ENCODE results near the gene RNASE4. TPM values are rescaled to one million over a fixed set of nuclear protein-coding genes. Genes with fewer than 3 reads are reported as not detected.

The RNASE4 gene
- total and polyA plus RNA-seq, 2 experiments from 2014 or later, result 0.29 to 2.0 TPM

DNA sequence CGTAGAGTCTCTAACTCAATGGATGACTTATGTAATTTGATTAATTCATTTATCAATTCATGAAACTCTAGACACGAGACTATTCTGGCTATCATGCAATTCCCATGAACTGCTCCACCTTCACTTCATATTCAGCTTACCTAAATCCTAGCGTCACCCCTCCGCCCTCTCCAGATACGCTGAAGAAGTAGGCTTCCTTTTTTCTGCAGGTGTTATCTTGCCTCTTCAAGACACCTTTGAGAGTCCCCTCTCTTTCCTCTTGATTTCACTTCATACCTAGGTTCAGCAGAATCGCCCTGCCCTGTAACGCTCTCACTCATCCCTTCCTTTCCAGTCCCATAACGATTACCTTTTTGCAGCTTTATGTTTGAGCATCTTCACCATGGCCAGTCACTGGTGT is 4.0 kb upstream of the RNASE4 start:
- Histone ChIP-seq H3F3A (replicated peaks; ENCODE audit: low read depth) (peaks cover 3% of the 10 kb centered on the region; the same call in 1 of the 2 replicates), H3K4me2 (peak overlapping the region; percentile 80), H3K27ac (ENCODE audit: low read depth) (no peak overlapping the region), H3K4me3 (peak overlapping the region; percentile 92), H2AFZ (peak overlapping the region; percentile 84; the same call in 1 of the 2 replicates), H3K36me3 (ENCODE audit: insufficient read depth) (no peaks in the 10 kb centered on the region), H3K4me1 (ENCODE audit: insufficient read depth) (peaks cover 9% of the 10 kb centered on the region), H4K20me1 (replicated peaks; ENCODE audit: insufficient read depth) (no peaks in the 10 kb centered on the region), H3K9me2 (ENCODE audit: insufficient read depth) (no peaks in the 10 kb centered on the region), H3K79me2 (replicated peaks; ENCODE audit: insufficient read depth) (no peaks in the 10 kb centered on the region), H3K27me3 (ENCODE audit: insufficient read depth) (no peaks in the 10 kb centered on the region)
- Mint-ChIP-seq H3K36me3 (ENCODE audit: low read depth) (no peaks in the 10 kb centered on the region), H3K27ac (no peak overlapping the region), H3K27me3 (ENCODE audit: insufficient read depth, low read depth, poor library complexity) (peaks cover 13% of the 10 kb centered on the region), H3K9me3 (no peaks in the 10 kb centered on the region), H3K4me1 (peaks cover 17% of the 10 kb centered on the region), H3K4me3 (no peak overlapping the region)
- DNase-seq (ENCODE audit: low spot score) (no peak), ATAC-seq (no peak)
- TF ChIP-seq ZNF331 (CRISPR knock-in tag; IDR thresholded peaks at IDR 0.05; ENCODE audit: low read depth), result no peak
- TF ChIP-seq, protein P1, sequence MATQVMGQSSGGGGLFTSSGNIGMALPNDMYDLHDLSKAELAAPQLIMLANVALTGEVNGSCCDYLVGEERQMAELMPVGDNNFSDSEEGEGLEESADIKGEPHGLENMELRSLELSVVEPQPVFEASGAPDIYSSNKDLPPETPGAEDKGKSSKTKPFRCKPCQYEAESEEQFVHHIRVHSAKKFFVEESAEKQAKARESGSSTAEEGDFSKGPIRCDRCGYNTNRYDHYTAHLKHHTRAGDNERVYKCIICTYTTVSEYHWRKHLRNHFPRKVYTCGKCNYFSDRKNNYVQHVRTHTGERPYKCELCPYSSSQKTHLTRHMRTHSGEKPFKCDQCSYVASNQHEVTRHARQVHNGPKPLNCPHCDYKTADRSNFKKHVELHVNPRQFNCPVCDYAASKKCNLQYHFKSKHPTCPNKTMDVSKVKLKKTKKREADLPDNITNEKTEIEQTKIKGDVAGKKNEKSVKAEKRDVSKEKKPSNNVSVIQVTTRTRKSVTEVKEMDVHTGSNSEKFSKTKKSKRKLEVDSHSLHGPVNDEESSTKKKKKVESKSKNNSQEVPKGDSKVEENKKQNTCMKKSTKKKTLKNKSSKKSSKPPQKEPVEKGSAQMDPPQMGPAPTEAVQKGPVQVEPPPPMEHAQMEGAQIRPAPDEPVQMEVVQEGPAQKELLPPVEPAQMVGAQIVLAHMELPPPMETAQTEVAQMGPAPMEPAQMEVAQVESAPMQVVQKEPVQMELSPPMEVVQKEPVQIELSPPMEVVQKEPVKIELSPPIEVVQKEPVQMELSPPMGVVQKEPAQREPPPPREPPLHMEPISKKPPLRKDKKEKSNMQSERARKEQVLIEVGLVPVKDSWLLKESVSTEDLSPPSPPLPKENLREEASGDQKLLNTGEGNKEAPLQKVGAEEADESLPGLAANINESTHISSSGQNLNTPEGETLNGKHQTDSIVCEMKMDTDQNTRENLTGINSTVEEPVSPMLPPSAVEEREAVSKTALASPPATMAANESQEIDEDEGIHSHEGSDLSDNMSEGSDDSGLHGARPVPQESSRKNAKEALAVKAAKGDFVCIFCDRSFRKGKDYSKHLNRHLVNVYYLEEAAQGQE (IDR thresholded peaks at IDR 0.05; ENCODE audit: unreplicated experiment), result no peak
- TF ChIP-seq EZH2phosphoT487 (IDR thresholded peaks at IDR 0.05; ENCODE audit: unreplicated experiment), result no peak
- no peak for TF ChIP-seq JUNB (IDR thresholded peaks at IDR 0.05; ENCODE audit: unreplicated experiment)
- TF ChIP-seq, protein P2, sequence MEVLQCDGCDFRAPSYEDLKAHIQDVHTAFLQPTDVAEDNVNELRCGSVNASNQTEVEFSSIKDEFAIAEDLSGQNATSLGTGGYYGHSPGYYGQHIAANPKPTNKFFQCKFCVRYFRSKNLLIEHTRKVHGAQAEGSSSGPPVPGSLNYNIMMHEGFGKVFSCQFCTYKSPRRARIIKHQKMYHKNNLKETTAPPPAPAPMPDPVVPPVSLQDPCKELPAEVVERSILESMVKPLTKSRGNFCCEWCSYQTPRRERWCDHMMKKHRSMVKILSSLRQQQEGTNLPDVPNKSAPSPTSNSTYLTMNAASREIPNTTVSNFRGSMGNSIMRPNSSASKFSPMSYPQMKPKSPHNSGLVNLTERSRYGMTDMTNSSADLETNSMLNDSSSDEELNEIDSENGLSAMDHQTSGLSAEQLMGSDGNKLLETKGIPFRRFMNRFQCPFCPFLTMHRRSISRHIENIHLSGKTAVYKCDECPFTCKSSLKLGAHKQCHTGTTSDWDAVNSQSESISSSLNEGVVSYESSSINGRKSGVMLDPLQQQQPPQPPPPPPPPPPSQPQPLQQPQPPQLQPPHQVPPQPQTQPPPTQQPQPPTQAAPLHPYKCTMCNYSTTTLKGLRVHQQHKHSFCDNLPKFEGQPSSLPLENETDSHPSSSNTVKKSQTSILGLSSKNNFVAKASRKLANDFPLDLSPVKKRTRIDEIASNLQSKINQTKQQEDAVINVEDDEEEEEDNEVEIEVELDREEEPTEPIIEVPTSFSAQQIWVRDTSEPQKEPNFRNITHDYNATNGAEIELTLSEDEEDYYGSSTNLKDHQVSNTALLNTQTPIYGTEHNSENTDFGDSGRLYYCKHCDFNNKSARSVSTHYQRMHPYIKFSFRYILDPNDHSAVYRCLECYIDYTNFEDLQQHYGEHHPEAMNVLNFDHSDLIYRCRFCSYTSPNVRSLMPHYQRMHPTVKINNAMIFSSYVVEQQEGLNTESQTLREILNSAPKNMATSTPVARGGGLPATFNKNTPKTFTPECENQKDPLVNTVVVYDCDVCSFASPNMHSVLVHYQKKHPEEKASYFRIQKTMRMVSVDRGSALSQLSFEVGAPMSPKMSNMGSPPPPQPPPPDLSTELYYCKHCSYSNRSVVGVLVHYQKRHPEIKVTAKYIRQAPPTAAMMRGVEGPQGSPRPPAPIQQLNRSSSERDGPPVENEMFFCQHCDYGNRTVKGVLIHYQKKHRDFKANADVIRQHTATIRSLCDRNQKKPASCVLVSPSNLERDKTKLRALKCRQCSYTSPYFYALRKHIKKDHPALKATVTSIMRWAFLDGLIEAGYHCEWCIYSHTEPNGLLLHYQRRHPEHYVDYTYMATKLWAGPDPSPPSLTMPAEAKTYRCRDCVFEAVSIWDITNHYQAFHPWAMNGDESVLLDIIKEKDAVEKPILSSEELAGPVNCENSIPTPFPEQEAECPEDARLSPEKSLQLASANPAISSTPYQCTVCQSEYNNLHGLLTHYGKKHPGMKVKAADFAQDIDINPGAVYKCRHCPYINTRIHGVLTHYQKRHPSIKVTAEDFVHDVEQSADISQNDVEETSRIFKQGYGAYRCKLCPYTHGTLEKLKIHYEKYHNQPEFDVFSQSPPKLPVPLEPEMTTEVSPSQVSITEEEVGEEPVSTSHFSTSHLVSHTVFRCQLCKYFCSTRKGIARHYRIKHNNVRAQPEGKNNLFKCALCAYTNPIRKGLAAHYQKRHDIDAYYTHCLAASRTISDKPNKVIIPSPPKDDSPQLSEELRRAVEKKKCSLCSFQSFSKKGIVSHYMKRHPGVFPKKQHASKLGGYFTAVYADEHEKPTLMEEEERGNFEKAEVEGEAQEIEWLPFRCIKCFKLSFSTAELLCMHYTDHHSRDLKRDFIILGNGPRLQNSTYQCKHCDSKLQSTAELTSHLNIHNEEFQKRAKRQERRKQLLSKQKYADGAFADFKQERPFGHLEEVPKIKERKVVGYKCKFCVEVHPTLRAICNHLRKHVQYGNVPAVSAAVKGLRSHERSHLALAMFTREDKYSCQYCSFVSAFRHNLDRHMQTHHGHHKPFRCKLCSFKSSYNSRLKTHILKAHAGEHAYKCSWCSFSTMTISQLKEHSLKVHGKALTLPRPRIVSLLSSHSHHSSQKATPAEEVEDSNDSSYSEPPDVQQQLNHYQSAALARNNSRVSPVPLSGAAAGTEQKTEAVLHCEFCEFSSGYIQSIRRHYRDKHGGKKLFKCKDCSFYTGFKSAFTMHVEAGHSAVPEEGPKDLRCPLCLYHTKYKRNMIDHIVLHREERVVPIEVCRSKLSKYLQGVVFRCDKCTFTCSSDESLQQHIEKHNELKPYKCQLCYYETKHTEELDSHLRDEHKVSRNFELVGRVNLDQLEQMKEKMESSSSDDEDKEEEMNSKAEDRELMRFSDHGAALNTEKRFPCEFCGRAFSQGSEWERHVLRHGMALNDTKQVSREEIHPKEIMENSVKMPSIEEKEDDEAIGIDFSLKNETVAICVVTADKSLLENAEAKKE (CRISPR knock-in tag; IDR thresholded peaks at IDR 0.05), result no peak
- TF ChIP-seq NANOG (IDR thresholded peaks at IDR 0.05; ENCODE audit: borderline replicate concordance), result no peak
- no peak for TF ChIP-seq POLR2AphosphoS5 (IDR thresholded peaks at IDR 0.05; ENCODE audit: low read depth)
- TF ChIP-seq, protein P3, sequence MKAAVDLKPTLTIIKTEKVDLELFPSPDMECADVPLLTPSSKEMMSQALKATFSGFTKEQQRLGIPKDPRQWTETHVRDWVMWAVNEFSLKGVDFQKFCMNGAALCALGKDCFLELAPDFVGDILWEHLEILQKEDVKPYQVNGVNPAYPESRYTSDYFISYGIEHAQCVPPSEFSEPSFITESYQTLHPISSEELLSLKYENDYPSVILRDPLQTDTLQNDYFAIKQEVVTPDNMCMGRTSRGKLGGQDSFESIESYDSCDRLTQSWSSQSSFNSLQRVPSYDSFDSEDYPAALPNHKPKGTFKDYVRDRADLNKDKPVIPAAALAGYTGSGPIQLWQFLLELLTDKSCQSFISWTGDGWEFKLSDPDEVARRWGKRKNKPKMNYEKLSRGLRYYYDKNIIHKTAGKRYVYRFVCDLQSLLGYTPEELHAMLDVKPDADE (IDR thresholded peaks at IDR 0.05), result no peak
- TF ChIP-seq EZH2 (IDR thresholded peaks at IDR 0.05; ENCODE audit: low read depth, unreplicated experiment), result no peak
- TF ChIP-seq CREB1 (CRISPR knock-in tag; IDR thresholded peaks at IDR 0.05; ENCODE audit: low read depth), result no peak
- TF ChIP-seq ZNF114 (CRISPR knock-in tag; IDR thresholded peaks at IDR 0.05), result no peak
- TF ChIP-seq, protein P4, sequence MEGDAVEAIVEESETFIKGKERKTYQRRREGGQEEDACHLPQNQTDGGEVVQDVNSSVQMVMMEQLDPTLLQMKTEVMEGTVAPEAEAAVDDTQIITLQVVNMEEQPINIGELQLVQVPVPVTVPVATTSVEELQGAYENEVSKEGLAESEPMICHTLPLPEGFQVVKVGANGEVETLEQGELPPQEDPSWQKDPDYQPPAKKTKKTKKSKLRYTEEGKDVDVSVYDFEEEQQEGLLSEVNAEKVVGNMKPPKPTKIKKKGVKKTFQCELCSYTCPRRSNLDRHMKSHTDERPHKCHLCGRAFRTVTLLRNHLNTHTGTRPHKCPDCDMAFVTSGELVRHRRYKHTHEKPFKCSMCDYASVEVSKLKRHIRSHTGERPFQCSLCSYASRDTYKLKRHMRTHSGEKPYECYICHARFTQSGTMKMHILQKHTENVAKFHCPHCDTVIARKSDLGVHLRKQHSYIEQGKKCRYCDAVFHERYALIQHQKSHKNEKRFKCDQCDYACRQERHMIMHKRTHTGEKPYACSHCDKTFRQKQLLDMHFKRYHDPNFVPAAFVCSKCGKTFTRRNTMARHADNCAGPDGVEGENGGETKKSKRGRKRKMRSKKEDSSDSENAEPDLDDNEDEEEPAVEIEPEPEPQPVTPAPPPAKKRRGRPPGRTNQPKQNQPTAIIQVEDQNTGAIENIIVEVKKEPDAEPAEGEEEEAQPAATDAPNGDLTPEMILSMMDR (conservative IDR thresholded peaks at IDR 0.05; ENCODE audit: low read depth in 2 of 2), result no peak
- TF ChIP-seq STAT1 (IDR thresholded peaks at IDR 0.05; ENCODE audit: unreplicated experiment), result no peak
